Parathyroid adenoma (tissue), 2 donors: ENCODE data around the gene PLPPR1.

ENCODE experiments used
- H2AFZ ChIP-seq: fragments of 300-600 bp; sonication (generic); one replicate; pipeline ENCODE4 v1.7.0; 2017; ENCODE audit warnings: antibody characterized with exemption, mild to moderate bottlenecking
- H3K27ac ChIP-seq: fragments of 300-600 bp; sonication (generic); one replicate; pipeline ENCODE4 v1.7.0; 2017
- H3K27me3 ChIP-seq: fragments of 300-600 bp; sonication (generic); one replicate; pipeline ENCODE4 v1.7.0; 2017; ENCODE audit warnings: low read length; ENCODE audit not compliant: control insufficient read depth, insufficient read depth
- H3K36me3 ChIP-seq: fragments of 300-600 bp; sonication (generic); one replicate; pipeline ENCODE4 v1.7.0; 2017; ENCODE audit warnings: low read length; ENCODE audit not compliant: control insufficient read depth, insufficient read depth
- H3K4me1 ChIP-seq: fragments of 300-600 bp; sonication (generic); one replicate; pipeline ENCODE4 v1.7.0; 2017; ENCODE audit warnings: control low read depth
- H3K4me2 ChIP-seq: fragments of 300-600 bp; sonication (generic); one replicate; pipeline ENCODE4 v1.7.0; 2017; ENCODE audit warnings: low read length
- H3K4me3 ChIP-seq: fragments of 300-600 bp; sonication (generic); one replicate; pipeline ENCODE4 v1.7.0; 2017; ENCODE audit warnings: low read depth, low read length
- H3K79me2 ChIP-seq: fragments of 300-600 bp; sonication (generic); one replicate; pipeline ENCODE4 v1.7.0; 2017; ENCODE audit warnings: control low read depth
- H3K9ac ChIP-seq: fragments of 300-600 bp; sonication (generic); one replicate; pipeline ENCODE4 v1.7.0; 2017; ENCODE audit warnings: mild to moderate bottlenecking
- H3K9me3 ChIP-seq: fragments of 300-600 bp; sonication (generic); one replicate; pipeline ENCODE4 v1.7.0; 2017; ENCODE audit warnings: low read length; ENCODE audit not compliant: control insufficient read depth
- TF ChIP-seq, protein P1 (sequence below): fragments of 300-600 bp; sonication (generic); IDR thresholded peaks from one replicate; pipeline ENCODE4 v1.7.0; 2017; ENCODE audit warnings: antibody characterized with exemption, mild to moderate bottlenecking
- donor health status: primary hyperparathyroidism.

Gene PLPPR1

DNA sequence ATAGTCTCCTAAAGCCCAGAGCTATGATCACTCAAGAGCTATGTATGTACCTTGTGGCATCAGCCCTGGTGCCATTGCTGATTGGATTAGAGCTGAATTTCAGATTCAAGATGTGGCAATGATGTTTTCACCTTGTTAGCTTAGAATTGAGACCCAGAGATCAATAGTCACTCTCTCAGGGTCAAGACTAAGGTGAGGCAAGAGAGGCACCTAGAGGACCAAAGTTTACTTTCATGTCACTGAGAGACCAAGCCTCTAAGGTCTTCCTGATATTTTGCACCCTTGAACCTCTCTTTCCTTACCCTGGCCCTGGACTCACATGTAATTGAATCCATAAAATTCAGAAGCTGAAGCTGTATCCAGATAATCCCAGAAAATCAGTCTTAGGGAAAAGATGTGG, 313.4 kb downstream of the PLPPR1 start:
- no peak overlapping the region for H3K9ac ChIP-seq
- TF ChIP-seq, protein P1, sequence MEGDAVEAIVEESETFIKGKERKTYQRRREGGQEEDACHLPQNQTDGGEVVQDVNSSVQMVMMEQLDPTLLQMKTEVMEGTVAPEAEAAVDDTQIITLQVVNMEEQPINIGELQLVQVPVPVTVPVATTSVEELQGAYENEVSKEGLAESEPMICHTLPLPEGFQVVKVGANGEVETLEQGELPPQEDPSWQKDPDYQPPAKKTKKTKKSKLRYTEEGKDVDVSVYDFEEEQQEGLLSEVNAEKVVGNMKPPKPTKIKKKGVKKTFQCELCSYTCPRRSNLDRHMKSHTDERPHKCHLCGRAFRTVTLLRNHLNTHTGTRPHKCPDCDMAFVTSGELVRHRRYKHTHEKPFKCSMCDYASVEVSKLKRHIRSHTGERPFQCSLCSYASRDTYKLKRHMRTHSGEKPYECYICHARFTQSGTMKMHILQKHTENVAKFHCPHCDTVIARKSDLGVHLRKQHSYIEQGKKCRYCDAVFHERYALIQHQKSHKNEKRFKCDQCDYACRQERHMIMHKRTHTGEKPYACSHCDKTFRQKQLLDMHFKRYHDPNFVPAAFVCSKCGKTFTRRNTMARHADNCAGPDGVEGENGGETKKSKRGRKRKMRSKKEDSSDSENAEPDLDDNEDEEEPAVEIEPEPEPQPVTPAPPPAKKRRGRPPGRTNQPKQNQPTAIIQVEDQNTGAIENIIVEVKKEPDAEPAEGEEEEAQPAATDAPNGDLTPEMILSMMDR: no peak
- no peaks in the 10 kb centered on the region for H3K36me3 ChIP-seq
- H3K9me3 ChIP-seq: no peaks in the 10 kb centered on the region
- no peaks in the 10 kb centered on the region for H3K27me3 ChIP-seq
- no peaks in the 10 kb centered on the region for H3K79me2 ChIP-seq
- H3K4me2 ChIP-seq: no peak overlapping the region
- H3K27ac ChIP-seq: no peak overlapping the region
- H3K4me1 ChIP-seq: no peaks in the 10 kb centered on the region
- no peak overlapping the region for H3K4me3 ChIP-seq
- no peak overlapping the region for H2AFZ ChIP-seq

DNA sequence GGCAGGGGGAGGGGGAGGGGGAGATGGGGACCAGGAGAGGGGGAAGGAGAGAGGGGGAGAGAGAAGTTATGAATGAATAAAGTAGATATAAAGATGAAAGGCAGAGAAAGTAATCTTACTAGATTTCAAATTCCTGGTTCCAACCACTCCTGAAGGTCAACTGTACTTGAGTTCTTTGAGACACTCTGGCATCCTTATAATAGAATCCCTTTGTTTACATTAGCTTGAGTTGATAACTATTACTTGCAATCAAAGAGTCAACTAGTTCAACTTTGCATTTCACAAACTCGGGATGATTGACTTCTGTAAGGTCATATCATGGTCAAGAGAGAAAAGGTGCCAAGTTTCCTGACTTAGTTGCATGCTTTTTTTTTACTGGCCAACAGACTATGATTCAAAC, 314.1 kb downstream of the PLPPR1 start:
- no peaks in the 10 kb centered on the region for H3K9me3 ChIP-seq
- H3K79me2 ChIP-seq: no peaks in the 10 kb centered on the region
- H3K9ac ChIP-seq: no peak overlapping the region
- no peaks in the 10 kb centered on the region for H3K27me3 ChIP-seq
- no peaks in the 10 kb centered on the region for H3K4me1 ChIP-seq
- TF ChIP-seq, protein P1: no peak
- no peak overlapping the region for H3K4me2 ChIP-seq
- H2AFZ ChIP-seq: no peak overlapping the region
- H3K36me3 ChIP-seq: no peaks in the 10 kb centered on the region
- H3K4me3 ChIP-seq: no peak overlapping the region
- no peak overlapping the region for H3K27ac ChIP-seq

DNA sequence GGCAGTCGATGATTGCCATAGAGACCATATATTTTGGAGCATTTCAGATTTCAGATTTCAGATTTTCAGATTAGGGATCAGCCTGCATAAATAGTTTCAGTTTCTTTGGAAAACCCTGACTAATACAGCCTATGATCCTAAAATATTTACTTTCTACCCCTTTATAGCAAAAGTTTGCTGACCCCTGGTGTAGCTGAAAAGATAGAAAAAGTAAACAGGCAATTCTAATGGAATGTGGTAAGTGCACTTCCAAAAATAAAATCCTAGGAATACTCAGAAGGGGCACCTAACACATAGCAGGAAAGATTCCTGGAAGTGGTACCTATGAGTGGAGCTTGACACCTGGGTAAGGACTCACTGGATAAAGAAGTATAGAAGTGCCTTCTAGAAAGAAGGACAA, 321.8 kb downstream of the PLPPR1 start:
- no peak overlapping the region for H3K4me2 ChIP-seq
- H3K4me1 ChIP-seq: no peaks in the 10 kb centered on the region
- H2AFZ ChIP-seq: no peak overlapping the region
- H3K36me3 ChIP-seq: no peaks in the 10 kb centered on the region
- no peaks in the 10 kb centered on the region for H3K79me2 ChIP-seq
- H3K9me3 ChIP-seq: no peaks in the 10 kb centered on the region
- no peaks in the 10 kb centered on the region for H3K27me3 ChIP-seq
- no peak overlapping the region for H3K27ac ChIP-seq
- TF ChIP-seq, protein P1: no peak
- no peak overlapping the region for H3K4me3 ChIP-seq
- H3K9ac ChIP-seq: no peak overlapping the region

DNA sequence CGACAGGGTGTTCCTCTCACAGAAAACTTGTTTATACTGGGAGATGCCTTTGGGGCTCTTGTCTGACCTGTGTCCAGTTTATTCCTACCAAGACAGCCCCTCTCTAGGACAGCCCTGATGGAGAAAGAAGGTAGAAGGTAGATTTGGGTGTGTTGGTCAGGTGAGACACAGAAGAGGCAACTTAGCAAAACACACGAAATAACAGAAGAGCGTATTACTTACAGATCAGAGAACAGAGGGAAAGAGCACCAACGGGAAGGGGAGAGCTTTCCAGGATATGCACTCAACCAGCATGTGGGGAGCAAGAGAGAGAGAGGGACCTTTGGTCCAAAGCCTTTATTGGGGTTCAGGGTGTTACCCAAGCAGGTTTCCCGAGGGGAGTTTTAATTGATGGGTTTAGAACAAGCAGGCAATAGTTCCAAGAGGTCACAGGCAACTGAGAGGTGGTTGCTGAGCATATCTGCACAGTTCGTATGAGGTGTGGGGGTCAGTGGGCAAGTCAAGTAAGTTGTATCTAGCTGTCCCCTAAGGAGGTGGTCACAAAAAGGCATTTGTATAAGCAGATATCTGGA, 324.5 kb downstream of the PLPPR1 start:
- Histone ChIP-seq H3K9me3 (no peaks in the 10 kb centered on the region), H3K27me3 (no peaks in the 10 kb centered on the region), H3K27ac (no peak overlapping the region)

DNA sequence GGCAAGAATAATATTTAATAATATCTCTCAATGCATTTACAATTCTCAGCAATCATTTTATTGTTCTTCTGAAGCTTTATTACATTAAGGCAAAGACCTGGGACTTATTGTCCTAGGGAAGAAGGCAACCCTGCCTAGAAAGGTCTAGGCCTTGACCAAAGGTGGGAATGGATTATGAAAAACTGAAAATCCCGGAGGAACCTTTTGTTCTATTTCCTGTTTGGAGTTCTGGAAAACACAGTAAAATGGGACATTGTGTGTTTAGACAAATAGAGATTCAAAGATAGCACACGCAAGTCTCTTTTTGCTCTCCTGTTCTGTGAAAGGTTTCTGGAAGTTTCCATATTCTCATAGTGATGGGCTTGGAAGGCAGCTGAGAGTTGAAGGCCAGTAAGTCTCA, 325.2 kb downstream of the PLPPR1 start:
- Histone ChIP-seq H3K4me1 (no peaks in the 10 kb centered on the region), H3K27ac (no peak overlapping the region), H3K27me3 (no peaks in the 10 kb centered on the region), H2AFZ (no peak overlapping the region), H3K4me2 (no peak overlapping the region), H3K79me2 (no peaks in the 10 kb centered on the region), H3K9ac (no peak overlapping the region), H3K36me3 (no peaks in the 10 kb centered on the region), H3K4me3 (no peak overlapping the region), H3K9me3 (no peaks in the 10 kb centered on the region)
- TF ChIP-seq, protein P1: no peak

More for the DNA sequence above, 324.5 kb downstream of the PLPPR1 start:
- Histone ChIP-seq H3K4me3 (no peak overlapping the region), H2AFZ (no peak overlapping the region), H3K79me2 (no peaks in the 10 kb centered on the region), H3K9ac (no peak overlapping the region), H3K4me2 (no peak overlapping the region), H3K4me1 (no peaks in the 10 kb centered on the region), H3K36me3 (no peaks in the 10 kb centered on the region)
- TF ChIP-seq, protein P1: no peak
